GM11168 (cell line): ENCODE measurements around the gene CILP2.

Experiments used
- in situ Hi-C: fragments of 300-500 bp; cut with MboI; formaldehyde crosslinking; loops from one replicate; pipeline ENCODE4 v1.12.0; 2022; ENCODE audit warnings: low sequenced_read_pairs; ENCODE audit not compliant: unreplicated experiment

Gene CILP2, protein sequence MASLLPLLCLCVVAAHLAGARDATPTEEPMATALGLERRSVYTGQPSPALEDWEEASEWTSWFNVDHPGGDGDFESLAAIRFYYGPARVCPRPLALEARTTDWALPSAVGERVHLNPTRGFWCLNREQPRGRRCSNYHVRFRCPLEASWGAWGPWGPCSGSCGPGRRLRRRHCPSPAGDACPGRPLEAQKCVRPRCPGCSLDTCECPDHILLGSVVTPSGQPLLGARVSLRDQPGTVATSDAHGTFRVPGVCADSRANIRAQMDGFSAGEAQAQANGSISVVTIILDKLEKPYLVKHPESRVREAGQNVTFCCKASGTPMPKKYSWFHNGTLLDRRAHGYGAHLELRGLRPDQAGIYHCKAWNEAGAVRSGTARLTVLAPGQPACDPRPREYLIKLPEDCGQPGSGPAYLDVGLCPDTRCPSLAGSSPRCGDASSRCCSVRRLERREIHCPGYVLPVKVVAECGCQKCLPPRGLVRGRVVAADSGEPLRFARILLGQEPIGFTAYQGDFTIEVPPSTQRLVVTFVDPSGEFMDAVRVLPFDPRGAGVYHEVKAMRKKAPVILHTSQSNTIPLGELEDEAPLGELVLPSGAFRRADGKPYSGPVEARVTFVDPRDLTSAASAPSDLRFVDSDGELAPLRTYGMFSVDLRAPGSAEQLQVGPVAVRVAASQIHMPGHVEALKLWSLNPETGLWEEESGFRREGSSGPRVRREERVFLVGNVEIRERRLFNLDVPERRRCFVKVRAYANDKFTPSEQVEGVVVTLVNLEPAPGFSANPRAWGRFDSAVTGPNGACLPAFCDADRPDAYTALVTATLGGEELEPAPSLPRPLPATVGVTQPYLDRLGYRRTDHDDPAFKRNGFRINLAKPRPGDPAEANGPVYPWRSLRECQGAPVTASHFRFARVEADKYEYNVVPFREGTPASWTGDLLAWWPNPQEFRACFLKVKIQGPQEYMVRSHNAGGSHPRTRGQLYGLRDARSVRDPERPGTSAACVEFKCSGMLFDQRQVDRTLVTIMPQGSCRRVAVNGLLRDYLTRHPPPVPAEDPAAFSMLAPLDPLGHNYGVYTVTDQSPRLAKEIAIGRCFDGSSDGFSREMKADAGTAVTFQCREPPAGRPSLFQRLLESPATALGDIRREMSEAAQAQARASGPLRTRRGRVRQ

DNA sequence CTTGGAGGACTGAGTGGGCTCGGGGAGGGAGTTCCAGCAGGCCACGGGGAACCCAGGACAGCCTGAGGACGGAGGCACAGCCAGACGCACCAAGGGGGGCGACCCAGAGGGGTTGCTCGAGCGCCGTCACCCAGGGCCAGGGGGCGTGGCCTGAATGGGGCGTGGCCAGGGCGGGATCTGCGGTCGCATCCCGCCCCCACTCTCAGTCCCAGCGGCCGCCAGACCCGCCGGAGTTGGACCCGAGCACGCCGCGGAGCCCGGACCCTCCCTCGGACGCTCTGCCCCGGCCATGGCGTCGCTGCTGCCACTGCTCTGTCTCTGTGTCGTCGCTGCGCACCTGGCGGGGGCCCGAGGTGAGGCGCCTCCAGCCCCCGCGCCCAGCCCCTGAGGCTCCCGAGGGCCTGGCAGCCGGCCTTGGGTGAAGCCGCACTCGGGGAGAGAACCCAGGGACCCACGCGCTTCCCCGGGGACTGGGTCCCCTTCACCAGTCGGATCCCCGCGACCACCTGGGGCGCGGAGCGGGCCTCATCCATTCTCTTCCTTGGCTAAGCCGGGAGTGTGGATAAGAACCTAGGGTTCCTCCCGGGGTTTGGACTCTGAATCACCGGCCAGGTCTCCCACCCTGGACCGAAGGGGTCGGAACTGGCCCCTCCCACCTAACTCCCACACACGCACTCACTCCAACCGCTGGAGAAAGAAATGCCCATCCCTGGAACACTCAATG, at the start of gene CILP2:
Gene CILP2 (plus strand): TSS at position 205 of the 724 bp plus-strand sequence. CDS start 85 bp downstream, at position 290.
- in situ Hi-C loops = loop anchor here (25.0 kb wide), 1 partner anchor 249 kb away; no protein-coding TSS in a partner anchor

DNA sequence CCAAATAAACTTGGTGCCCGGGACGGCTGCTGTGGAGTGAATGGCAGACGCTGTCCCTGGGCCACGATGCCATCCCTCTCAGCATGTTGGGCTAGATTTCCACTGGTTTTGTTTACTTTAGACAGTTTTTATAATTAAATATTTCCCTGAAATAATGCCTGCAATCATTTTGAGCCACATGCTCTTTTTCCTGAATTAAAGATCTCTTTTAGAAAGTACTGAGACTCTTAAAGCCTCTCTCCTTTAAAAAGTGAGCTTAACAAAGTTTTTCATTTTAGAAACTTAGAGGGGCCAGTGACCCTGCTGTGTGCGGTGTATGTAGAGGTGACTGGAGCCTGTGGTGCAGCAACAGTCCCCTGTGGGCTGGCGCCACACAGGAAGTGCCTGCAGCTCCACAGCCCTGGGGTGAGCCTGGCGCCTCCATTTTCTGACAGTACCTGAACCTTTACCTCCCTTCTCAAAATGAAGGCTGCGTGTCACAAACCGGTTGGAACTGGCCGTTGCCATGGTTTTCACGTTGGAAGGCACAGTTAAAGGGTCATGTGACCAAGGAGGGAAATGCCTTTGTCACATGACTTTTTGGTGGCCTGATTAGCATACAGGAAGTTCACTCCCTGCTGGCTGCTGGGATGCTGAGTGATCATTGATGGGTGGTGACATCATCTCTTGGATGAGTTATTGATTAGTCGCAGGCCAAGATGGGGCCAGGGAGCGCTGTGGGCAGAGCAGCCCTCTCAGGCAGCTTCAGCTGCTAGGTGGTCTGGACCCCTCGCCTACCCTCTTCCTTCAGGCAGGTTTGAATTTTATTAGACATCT, 49.0 kb upstream of the CILP2 start:
- in situ Hi-C loops = no loop called here

DNA sequence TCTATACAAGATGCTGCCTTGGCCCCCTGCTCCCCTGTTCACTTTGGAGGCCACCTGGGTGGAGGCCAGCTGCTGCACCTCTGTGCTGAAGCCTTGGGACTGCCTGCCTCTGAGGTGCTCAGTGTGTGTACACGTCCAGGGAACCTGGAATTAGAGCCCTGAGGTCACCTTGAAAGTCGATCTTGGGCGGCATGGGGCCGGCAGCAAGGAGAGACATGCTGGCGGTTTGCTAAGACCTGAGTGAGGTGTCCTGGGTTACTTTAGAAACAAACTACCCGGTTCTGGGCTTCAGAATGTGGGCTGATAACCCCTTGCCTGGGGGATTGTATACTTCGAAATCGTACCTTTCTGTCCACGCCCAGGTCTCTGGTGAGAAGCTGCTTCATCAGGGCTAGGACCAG, 48.3 kb upstream of the CILP2 start:
- in situ Hi-C loops = loop anchor here (5.0 kb wide), 1 partner anchor 123 kb away; no protein-coding TSS in a partner anchor

DNA sequence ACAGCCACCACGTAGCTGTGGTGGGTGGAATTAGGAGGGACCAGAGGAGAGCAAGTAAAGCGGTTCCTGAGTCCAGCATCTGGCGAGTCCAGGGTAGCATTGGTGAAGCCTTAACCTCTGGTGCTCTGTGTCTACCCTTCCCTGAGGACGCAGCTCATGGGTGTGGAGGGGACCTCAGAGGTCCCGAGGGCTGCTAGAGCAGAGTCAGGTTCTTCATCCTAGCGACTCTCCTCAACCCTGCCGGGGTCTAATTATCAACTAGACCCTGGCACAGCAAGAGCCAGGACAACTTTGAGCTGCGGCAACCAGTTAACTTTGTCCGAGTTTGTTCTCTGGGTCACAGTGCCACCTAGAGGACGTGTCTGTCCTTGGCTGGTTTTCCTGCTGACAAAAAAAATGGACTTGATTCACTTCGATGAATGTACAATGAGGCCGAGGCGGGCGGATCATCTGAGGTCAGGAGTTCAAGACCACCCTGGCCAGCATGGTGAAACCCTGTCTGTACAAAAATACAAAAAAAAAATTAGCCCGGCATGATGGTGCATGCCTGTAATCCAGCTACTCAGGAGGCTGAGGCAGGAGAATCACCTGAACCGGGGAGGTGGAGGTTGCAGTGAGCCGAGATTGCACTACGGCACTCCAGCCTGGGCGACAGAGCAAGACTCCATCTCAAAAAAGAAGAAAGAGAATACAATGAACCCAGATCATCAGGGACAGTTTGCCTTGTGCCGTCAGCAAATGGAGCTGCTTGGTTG, 47.7 kb upstream of the CILP2 start:
- in situ Hi-C loops = loop anchor here (5.0 kb wide), 1 partner anchor 123 kb away; no protein-coding TSS in a partner anchor

DNA sequence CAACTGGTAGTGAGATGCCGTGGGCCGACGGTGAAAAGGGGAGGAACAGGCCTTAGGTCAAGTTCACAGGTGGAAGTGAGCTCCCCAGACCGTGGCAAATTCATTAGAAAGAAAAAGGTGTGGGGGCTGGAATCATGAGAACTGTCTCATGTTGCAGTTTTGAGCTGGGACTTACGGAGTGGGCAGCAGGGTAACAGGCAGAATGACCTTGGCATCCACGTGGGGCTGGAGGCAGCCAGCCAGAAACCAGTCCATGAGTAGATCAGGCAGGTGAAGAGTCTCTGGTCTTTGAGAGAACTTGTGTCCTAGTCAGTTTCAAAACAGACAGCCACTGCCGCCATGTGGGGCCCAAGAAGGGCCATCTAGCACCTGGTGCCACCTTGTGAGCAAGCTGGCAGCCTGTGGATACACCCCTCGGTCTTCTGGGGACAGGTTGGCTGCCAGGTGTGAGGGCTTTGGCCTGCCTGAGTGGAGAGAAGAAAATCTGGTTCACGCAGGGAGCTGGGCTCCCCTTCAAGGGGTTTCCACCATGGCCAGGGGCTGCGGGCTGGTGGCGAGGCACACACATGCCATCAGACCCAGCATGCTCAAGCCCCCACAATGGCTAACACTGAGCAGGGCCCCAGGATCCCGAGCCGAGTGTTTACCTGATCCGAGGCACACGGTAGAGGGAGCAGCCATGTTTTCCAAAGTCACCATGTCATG, 46.6 kb upstream of the CILP2 start:
- in situ Hi-C loops = loop anchor here (5.0 kb wide), 1 partner anchor 124 kb away; no protein-coding TSS in a partner anchor

DNA sequence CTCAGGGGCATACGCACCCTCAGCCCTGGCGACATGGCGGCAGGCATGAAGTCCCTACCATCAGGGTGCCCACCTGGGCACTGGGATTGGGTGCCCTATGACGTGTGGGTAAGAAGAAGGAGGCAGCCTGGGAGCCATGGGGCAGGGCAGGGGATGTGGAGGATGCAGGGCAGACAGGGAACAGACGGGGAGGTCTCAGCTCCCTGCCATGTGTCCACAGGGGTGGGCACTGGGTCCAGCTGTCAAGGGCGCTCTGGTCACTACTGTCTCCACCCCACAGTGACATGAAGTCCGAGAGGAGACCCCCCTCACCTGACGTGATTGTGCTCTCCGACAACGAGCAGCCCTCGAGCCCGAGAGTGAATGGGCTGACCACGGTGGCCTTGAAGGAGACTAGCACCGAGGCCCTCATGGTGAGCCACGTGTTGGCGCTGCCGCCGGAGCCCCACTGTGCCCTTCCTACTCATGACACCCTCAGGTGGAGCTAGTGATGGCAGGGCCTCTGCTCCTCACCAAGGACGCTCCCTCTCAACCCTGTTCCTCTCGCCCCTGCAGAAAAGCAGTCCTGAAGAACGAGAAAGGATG, 45.9 kb upstream of the CILP2 start:
- in situ Hi-C loops = loop anchor here (5.0 kb wide), 1 partner anchor 125 kb away; no protein-coding TSS in a partner anchor

DNA sequence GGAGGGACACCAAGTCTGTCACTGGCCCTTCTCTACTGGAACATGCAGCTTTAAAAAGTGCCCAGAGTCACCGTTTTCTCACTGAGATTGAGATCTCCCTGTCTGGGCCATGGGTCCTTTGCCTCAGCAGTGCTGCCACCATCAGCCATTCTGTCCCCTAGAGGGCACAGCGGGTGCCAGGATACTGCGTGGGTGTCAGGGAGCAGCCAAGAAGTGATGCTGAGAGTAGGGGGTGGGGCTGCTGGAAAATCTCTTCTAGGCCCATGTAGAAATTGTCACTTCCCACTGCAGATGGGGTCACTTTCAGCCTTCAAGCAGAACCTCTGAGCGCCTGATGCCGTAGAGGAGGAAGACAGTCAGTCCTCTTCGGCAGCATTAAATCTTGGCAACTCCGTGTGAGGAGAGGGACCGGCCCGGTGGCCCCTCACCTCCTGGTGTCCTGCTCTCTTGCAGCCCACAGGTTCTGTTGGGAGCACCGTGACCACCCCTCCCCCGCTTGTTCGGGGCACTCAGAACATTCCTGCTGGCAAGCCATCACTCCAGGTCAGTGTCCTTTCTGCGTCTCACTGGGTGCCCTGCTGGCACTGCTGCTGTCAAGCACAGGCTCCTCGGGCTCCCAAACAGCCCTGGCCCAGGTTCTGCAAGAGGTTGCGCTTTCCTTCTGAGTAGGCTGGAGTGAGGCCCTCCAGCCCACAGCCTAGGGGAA, 44.1 kb upstream of the CILP2 start:
- in situ Hi-C loops = loop anchor here (5.0 kb wide), 1 partner anchor 127 kb away; no protein-coding TSS in a partner anchor

DNA sequence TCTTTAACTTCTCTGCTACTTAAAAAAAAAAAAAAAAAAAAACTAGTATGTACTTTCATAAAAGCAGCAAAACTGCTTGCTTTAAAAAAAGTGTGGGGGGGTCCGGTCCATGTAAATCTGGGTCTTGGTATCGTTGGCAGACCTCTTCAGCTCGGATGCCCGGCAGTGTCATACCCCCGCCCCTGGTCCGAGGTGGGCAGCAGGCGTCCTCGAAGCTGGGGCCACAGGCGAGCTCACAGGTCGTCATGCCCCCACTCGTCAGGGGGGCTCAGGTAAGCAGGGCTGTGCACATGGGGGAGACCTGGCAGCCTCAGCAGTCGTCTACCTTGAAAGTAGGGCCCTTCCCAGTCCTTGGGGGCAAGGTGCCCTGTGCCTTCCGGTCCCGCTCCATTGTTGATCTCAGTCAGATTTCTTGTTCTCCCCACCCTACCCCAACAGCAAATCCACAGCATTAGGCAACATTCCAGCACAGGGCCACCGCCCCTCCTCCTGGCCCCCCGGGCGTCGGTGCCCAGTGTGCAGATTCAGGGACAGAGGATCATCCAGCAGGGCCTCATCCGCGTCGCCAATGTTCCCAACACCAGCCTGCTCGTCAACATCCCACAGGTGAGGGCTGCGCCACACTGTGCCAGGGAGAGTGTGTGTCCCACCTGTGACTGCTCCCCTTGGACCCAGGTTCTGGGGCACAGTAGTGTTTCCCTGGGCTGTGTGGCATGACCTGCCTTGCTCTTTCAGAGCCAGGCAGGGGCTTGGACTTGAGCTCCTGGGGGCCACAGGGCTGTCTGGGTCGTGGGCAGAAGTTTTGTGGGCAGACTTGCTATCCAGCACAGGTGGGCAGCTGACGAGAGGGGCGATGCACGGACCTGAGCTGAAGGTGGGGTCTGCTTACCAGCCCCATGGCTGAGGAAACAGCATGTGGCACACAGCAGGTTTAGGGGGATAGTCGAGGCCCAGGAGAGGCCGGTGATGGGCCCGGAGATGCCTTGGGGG, 42.2 kb upstream of the CILP2 start:
- in situ Hi-C loops = no loop called here

DNA sequence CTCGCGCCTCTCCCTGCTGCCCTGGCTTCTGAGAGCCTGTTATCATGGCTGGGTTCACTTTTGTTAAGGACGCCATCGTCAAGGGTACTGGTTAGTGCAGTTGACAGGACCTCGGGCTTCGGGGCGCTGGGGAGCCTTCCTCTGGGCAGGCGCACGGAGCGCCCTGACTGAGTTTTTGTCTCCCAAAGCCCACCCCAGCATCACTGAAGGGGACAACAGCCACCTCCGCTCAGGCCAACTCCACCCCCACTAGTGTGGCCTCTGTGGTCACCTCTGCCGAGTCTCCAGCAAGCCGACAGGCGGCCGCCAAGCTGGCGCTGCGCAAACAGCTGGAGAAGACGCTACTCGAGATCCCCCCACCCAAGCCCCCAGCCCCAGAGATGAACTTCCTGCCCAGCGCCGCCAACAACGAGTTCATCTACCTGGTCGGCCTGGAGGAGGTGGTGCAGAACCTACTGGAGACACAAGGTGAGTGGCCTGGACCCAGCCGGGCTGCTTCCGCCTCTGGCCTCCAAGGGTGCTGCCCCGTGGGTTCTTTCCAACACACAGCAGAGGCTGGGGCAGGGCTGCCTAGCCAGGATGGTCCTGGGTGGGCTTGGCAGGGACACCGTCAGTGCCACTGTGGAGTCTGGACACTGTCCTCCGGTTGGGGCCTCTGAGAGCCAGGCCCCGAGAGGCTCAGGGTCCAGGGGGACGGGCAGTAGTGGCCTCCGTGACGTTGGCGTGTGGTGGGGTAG, 39.6 kb upstream of the CILP2 start:
- in situ Hi-C loops = no loop called here

DNA sequence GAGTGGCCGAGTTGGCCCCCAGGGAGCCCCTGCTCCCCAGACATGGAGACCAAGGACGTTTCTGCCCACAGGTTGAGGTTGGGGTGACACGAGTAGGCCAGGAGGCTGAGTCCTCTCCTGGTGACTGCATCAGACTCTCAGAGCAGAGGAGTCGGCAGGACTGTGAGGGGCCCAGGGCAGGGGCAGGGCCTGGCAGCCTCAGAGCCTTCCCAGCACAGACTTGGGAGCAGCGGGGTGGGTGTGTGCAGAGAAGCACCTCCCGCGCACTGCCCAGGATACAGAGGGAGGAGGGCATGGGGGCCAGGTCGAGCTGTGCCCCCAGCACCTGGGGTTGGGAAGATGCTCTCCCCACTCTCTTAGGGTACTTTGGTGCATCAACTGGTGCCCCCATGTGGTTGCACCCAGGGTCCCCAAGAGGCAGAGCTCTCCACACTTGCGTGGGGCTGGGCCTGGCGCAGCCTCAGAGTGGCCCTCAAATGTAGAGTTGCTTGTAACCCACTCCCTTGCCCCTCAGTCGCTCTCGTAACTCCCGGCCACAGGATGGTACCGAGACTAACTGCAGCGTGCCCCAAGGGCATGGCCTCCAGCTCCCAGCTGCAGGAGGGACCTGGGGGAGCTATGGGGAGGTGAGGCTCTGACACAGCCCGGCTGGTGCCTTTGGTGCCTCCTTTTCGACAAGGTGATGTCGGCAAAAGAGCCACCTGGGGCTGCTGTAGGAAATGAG, 38.6 kb upstream of the CILP2 start:
- in situ Hi-C loops = no loop called here

DNA sequence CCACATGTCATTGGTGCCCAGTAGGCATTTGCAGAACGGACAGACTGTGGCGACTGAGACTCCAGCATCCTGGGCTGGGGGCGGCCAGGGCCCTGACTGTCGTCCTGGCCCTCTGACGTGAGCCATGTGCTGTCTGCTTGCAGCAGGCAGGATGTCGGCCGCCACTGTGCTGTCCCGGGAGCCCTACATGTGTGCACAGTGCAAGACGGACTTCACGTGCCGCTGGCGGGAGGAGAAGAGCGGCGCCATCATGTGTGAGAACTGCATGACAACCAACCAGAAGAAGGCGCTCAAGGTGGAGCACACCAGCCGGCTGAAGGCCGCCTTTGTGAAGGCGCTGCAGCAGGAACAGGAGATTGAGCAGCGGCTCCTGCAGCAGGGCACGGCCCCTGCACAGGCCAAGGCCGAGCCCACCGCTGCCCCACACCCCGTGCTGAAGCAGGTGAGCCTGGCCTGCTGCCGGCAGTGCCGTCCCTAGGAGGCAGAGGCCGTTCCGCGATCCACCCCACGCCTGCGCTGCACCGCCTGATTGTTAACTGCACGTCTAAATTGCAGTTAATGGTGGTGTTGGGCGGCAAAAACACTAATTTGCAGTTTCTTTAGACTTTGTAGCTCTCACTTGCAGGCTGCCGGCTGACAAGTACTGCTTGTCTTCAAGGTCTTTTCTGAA, 37.0 kb upstream of the CILP2 start:
- in situ Hi-C loops = no loop called here

DNA sequence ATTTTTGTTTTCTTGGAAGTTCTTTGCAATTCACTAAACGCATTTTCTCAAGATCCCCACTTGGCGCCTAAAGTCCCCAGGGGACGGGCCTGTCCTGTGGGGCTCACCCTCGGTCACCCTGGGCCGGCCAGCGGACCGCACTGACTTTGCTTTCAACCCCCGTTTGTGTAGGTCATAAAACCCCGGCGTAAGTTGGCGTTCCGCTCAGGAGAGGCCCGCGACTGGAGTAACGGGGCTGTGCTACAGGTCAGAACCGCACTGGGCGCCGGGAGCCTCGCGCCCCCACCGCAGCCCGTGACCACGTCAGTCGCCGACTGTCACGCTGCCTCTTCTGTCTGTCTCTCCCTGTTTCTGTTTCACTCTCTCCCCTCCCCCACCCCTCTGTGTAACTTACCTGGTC, 36.3 kb upstream of the CILP2 start:
- in situ Hi-C loops = no loop called here

DNA sequence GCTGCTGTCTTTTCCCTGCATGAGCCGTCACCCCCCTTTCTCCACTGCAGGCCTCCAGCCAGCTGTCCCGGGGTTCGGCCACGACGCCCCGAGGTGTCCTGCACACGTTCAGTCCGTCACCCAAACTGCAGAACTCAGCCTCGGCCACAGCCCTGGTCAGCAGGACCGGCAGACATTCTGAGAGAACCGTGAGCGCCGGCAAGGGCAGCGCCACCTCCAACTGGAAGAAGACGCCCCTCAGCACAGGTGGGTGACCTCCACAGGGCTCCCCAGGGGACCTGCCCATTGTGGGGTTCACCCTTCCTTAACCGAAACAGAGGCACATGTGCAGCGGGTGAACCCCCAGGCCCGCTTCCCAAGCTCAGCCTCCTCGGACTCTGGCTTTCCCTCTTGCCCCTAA, 35.8 kb upstream of the CILP2 start:
- in situ Hi-C loops = no loop called here
